PC-3 (cell line): ENCODE measurements around the gene CTXN3. TPM values are rescaled to one million over a fixed set of nuclear protein-coding genes. Genes with fewer than 3 reads are reported as not detected.

Experiments
- ATAC-seq: fragments of 200-7000 bp; cut with Tn5 transposase; 2 replicates; pipeline ENCODE4 v1.9.1; 2020; ENCODE audit warnings: mild to moderate bottlenecking, moderate library complexity
- BruUV-seq: library from RNA; stranded (reverse); fragments of 400-500 nt; replicated peaks from 2 replicates; lab custom pipeline; 2021; lab: Mats Ljungman, UMichigan
- CTCF ChIA-PET: fragments of 300-600 bp; sonication (Branson Sonifier 250); formaldehyde crosslinking; loops from one replicate; lab custom pipeline; 2022; ENCODE audit warnings: antibody characterized with exemption; lab: Charles Lee
- POLR2A ChIA-PET: fragments of 300-600 bp; sonication (Branson Sonifier 250); formaldehyde crosslinking; loops from one replicate; lab custom pipeline; 2022; ENCODE audit warnings: antibody characterized with exemption; ENCODE audit not compliant: unreplicated experiment; lab: Charles Lee
- DNase-seq: peaks from one replicate; pipeline ENCODE4 v3.0.0-alpha.2; 2015
- H2AFZ ChIP-seq: fragments of 300-600 bp; sonication (generic); 2 replicates; pipeline ENCODE4 v1.6.0; 2016; ENCODE audit warnings: antibody characterized with exemption, low read length
- H3F3A ChIP-seq: fragments of 300-600 bp; sonication (generic); one replicate; pipeline ENCODE4 v1.6.0; 2017; ENCODE audit warnings: antibody characterized with exemption, low read length, control low read depth, mild to moderate bottlenecking; ENCODE audit not compliant: unreplicated experiment
- H3K27ac ChIP-seq: fragments of 300-600 bp; sonication (generic); 2 replicates; pipeline ENCODE4 v1.5.1; 2016; ENCODE audit warnings: mild to moderate bottlenecking, low read length
- H3K27me3 ChIP-seq: fragments of 300-600 bp; sonication (generic); 2 replicates; pipeline ENCODE4 v1.6.1; 2016; ENCODE audit warnings: low read length, mixed read lengths
- H3K36me3 ChIP-seq: fragments of 300-600 bp; sonication (generic); 2 replicates; pipeline ENCODE4 v1.6.1; 2016; ENCODE audit warnings: low read depth, mixed run types, low read length, mixed read lengths
- H3K4me1 ChIP-seq: fragments of 300-600 bp; sonication (generic); 2 replicates; pipeline ENCODE4 v1.5.1; 2016; ENCODE audit warnings: low read length; ENCODE audit not compliant: insufficient read depth
- H3K4me2 ChIP-seq: fragments of 300-600 bp; sonication (generic); 2 replicates; pipeline ENCODE4 v1.6.0; 2016; ENCODE audit warnings: low read length
- H3K4me3 ChIP-seq: fragments of 300-600 bp; sonication (generic); 2 replicates; pipeline ENCODE4 v1.5.1; 2016; ENCODE audit warnings: mild to moderate bottlenecking, low read length, mixed read lengths
- H3K79me2 ChIP-seq: fragments of 300-600 bp; sonication (generic); 2 replicates; pipeline ENCODE4 v1.6.1; 2017; ENCODE audit warnings: low read length, mixed read lengths
- H3K9ac ChIP-seq: fragments of 300-600 bp; sonication (generic); 2 replicates; pipeline ENCODE4 v1.6.0; 2016; ENCODE audit warnings: mild to moderate bottlenecking, low read length
- H3K9me2 ChIP-seq: fragments of 300-600 bp; sonication (generic); replicated peaks from 2 replicates; pipeline ENCODE4 v1.6.1; 2016; ENCODE audit warnings: mixed run types, low read length, mixed read lengths
- H3K9me3 ChIP-seq: fragments of 300-600 bp; sonication (generic); 2 replicates; pipeline ENCODE4 v1.6.1; 2016; ENCODE audit warnings: low read length, mixed read lengths
- H4K20me1 ChIP-seq: fragments of 300-600 bp; sonication (generic); 2 replicates; pipeline ENCODE4 v1.6.1; 2016; ENCODE audit warnings: low read length, mixed read lengths
- CTCF ChIP-seq: fragments of 300-600 bp; sonication (generic); conservative IDR thresholded peaks from 2 replicates; pipeline ENCODE4 v1.5.1; 2017; ENCODE audit warnings: antibody characterized with exemption, low read depth, mild to moderate bottlenecking, low read length
- EZH2 ChIP-seq: fragments of 300-600 bp; sonication (generic); IDR thresholded peaks from one replicate; pipeline ENCODE4 v1.6.1; 2017; ENCODE audit warnings: antibody characterized with exemption, mild to moderate bottlenecking, low read length; ENCODE audit not compliant: unreplicated experiment
- EZH2phosphoT487 ChIP-seq: fragments of 300-600 bp; sonication (generic); IDR thresholded peaks from 2 replicates; pipeline ENCODE4 v1.6.1; 2018; ENCODE audit warnings: mild to moderate bottlenecking, antibody characterized with exemption, low read length, borderline replicate concordance
- intact Hi-C: fragments of 100-400 bp; cut with micrococcal nuclease; formaldehyde crosslinking; loops from 2 replicates; pipeline ENCODE4 v1.9.0; 2023
- total RNA-seq: library from RNA; depleted of rRNA; stranded (reverse); fragments of >200 nt; gene quantifications from 2 replicates; pipeline ENCODE4 v1.2.3, GENCODE V29; 2014

The CTXN3 gene
- total RNA-seq, 1 experiment from 2014 or later: not detected

DNA sequence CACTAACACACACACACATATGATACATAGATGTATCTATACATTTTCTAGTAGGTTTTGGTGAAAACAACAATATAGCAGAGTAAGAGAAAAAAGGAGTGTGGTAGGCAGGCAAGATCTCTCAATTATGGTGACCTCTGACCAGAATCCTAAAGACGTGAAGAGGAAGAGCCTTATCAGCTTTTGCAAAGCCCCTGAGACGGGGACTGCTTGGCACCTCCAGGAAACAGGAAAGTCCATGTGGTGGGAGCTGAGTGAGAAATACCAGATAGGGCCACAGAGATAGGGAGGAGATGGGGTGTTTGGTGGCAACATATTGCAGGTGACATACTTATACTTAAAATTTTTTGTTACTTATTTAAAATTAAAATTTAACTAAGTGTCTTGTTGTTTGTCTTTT lies 39.9 kb upstream of the CTXN3 start:
- ATAC-seq: no peak
- no TSS peak for BruUV-seq
- Histone ChIP-seq H3K9ac (no peak overlapping the region), H3K9me3 (no peaks in the 10 kb centered on the region), H3K9me2 (no peaks in the 10 kb centered on the region), H2AFZ (no peak overlapping the region), H3K36me3 (no peaks in the 10 kb centered on the region), H3K4me2 (no peak overlapping the region), H4K20me1 (no peaks in the 10 kb centered on the region), H3F3A (no peaks in the 10 kb centered on the region), H3K4me3 (no peak overlapping the region), H3K27me3 (peaks cover 16% of the 10 kb centered on the region; the same call in 1 of the 2 replicates), H3K4me1 (no peaks in the 10 kb centered on the region), H3K79me2 (no peaks in the 10 kb centered on the region), H3K27ac (no peak overlapping the region)
- intact Hi-C loops: no loop called here
- DNase-seq: no peak
- TF ChIP-seq EZH2phosphoT487 (no peak), EZH2 (no peak), CTCF (no peak)
- CTCF ChIA-PET: interaction anchor here (0.7 kb wide), 1 partner anchor 12 kb away, joined by 3 read pairs; no protein-coding TSS in a partner anchor
- POLR2A ChIA-PET: no interaction called here

GRCh38 chr5:127609957-127610356 lies 38.9 kb upstream of the CTXN3 start:
- ChIA-PET POLR2A (no interaction called here), CTCF (no interaction called here)
- Histone ChIP-seq H3K9me3 (no peaks in the 10 kb centered on the region), H3K79me2 (no peaks in the 10 kb centered on the region), H3K4me3 (no peak overlapping the region), H3K27ac (no peak overlapping the region), H2AFZ (no peak overlapping the region), H3K9me2 (no peaks in the 10 kb centered on the region), H3F3A (no peaks in the 10 kb centered on the region), H4K20me1 (no peaks in the 10 kb centered on the region), H3K36me3 (no peaks in the 10 kb centered on the region), H3K9ac (no peak overlapping the region), H3K4me2 (no peak overlapping the region), H3K4me1 (no peaks in the 10 kb centered on the region), H3K27me3 (peaks cover 6% of the 10 kb centered on the region; the same call in 1 of the 2 replicates)
- TF ChIP-seq CTCF: no peak
- TF ChIP-seq EZH2: no peak
- no peak for TF ChIP-seq EZH2phosphoT487
- BruUV-seq: no TSS peak
- no peak for ATAC-seq
- no peak for DNase-seq
- intact Hi-C loops: no loop called here

DNA sequence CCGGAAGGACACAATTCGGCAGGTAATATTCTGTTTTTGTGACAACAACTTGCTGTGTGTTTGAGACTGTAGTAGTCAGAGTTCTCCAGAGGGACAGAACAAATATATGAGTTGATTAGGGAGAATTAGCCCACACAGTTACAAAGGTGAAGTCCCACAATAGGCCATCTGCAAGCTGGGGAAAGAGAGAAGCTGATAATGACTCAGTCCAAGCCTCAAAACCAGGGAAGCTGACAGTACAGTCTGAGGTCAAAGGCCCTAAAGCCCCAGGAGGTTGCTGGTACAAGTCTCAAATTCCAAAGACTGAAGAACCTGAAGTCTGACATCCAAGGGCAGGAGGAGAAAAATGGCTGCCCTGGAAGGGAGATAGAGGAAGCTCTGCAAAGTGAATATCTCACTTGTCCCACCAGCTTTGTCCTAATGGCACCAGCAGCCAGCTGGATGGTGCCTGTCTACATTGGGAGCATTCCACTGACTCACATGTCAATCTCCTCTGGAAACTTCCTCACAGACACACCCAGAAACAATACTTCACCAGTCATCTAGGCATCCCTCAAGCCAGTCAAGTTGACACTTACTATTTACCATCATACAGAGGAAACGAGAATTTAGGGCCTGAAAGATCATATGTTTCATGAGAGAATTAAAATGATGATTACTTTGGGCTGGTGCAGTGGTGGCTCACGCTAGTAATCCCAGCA lies 36.3 kb upstream of the CTXN3 start:
- Histone ChIP-seq H3F3A (no peaks in the 10 kb centered on the region), H3K9ac (no peak overlapping the region), H3K27me3 (peaks cover 11% of the 10 kb centered on the region; the same call in 1 of the 2 replicates), H3K4me3 (no peak overlapping the region), H3K9me2 (no peaks in the 10 kb centered on the region), H3K4me1 (no peaks in the 10 kb centered on the region), H4K20me1 (no peaks in the 10 kb centered on the region), H3K79me2 (no peaks in the 10 kb centered on the region), H2AFZ (no peak overlapping the region), H3K4me2 (no peak overlapping the region), H3K27ac (no peak overlapping the region), H3K9me3 (no peaks in the 10 kb centered on the region), H3K36me3 (no peaks in the 10 kb centered on the region)
- CTCF ChIA-PET: no interaction called here
- ATAC-seq (no peak), DNase-seq (no peak)
- intact Hi-C loops: no loop called here
- BruUV-seq: no TSS peak
- POLR2A ChIA-PET: no interaction called here
- TF ChIP-seq EZH2phosphoT487 (no peak), EZH2 (no peak), CTCF (no peak)
